Putamen (tissue), 1 donor: ENCODE measurements around the gene PSMA7.
"Not testable (repeated sequence)": the region's sequence is repeated elsewhere in the genome, so short reads cannot be mapped to it uniquely, and the experiment has no call there.

Experiments used
- DNase-seq: peaks from one replicate; pipeline ENCODE4 v3.0.0-alpha.2; 2016; ENCODE audit warnings: low spot score

The PSMA7 gene

DNA sequence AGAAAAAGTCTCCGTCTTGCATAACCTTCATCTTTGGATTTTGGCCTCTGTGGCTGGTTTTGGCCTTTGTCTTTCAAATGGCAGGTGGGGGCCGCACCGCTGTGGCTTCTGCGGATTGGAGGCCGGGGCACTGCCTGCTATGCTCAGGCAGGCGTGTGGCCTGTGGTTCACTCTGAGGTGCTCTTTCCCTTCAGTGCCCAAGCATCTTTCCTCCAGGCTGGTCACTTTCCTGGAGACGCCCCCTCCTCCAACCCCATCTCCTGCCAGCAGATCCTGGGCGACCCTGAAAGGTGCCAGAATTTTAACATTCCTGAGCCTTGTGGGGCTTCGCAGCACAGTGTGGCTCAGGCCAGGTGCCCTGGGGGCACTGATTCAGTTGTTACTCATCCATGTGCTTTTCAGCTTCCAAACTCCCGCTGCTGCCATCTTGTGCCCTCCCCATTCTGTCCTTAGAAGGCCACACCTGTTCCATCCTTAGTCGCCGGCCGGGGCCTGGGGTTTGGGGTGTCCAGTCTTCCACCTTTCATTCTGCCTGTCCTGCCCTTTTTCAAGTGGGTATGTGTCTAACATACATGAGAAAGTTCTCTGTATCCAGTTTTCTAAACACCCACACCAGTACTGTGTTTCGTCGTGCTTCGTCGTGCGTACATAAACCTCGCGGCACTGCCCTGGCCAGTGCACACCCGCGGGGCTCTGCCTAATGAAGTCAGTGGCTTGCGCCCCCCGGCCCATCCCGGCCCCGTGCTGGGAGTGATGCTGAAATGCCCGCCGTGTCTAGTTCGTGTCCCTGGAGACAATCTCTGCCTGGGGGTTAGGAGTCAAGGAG, 12.4 kb upstream of the PSMA7 start:
- DNase-seq = no peak

DNA sequence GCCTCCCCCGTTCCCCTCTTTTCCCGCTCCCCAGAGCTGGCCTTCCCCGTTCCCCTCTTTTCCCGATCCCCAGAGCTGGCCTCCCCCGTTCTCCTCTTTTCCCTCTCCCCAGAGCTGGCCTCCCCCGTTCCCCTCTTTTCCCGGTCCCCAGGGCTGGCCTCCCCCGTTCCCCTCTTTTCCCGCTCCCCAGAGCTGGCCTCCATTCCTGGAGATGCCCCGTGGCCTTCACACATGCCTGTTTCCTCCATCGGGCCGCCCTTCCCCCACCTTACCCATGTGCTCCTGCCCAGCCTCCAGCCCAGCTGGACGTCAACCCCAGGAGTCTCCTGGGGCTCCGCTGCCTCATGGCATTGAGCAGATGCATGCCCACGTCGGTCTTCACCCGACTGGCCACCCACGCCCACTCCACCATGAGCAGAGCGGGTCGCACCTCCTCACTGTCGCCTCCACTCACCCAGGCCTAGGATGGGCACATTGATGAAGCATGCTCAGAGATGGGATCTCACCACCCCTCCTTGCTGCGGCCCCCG, 8.7 kb upstream of the PSMA7 start:
- no peak for DNase-seq

DNA sequence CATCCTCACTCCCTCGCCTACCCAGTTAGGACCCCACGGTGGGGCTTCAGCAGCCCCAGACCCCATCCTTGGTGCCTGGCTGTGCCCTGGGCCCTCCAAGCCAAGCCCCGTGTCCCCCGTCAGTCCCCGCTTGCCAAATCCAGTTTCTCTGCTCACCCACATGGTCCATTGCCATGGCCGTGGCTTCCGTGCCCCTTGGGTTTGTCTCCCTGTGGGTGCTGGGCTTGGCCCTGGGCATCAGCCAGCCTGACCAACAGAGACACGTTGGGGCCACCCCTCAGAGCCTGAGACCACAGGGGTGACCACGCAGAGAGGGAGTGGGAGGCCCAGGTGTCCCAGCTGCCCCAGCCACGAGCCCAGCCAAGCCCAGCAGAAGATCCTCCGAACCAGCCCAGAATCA, 8.0 kb upstream of the PSMA7 start:
- no peak for DNase-seq

DNA sequence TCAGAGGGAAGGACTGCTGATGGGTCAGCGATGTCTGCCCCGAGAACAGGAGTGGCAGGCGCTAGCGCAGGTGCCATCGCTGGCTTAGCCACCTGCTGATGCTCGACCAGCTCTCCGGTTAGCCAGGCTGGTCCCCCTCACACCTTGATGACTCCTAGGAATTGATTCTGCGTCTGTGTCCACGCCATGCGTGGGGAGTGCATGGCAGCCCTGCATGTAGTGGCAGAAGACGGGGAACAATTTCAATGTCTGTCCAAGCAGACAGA, 7.0 kb upstream of the PSMA7 start:
- no peak for DNase-seq

DNA sequence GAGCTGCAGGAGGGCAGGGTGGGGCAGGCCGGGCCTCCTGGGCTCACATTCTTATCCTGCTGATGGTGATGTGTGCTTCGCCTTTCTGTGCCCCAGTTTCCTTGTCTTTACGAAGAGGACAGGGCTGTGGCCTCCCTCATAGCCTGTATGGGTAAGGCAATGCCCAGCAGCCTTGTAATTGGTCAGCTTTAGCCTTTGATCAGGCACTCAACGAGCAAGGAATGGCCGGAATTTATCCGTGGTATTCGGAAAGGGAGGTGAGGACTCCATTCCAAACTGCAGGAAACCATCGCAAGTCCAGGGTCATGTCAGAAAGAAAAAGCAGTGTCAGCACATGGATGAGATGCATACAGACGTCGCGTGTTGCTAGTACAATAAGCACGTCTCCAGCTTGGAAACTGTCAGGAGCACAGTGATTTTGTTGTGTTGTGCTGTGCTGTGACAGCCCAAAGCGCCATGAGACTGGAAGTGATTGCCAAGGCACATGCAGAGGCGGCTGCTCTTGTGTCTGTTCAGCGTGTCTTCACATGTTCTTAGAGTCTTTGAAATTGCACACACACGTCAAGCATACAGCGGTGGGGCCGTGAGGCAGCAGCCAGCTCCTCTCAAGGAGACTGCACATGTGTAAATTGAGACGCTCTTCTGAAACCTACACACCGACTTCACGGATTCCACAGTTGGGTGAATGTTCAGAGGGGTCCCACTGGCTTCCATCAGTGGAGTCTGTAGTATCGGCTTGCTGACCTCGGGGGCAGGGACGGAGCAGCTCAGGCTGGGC, 6.5 kb upstream of the PSMA7 start:
- DNase-seq = no peak

DNA sequence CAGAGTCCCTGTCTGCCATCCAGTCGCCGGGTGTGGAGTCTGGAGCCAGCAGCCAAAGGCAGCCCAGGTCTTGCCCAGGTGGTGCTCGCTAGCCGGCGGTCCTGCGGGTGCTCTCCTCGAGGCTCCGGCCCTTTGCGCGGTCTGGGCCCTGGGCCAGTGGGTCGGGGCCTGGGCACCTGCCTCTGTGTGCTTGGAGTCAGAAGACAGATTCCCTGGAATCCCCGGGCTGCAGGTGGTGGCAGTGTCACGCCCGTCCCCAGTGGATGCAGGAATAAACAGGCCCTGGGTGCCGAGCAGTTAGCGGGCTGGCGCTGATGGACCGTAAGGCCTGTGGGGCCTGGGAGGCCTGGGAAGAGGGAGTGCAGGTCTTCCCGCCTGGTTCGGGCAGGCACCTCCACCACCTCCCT, 5.7 kb upstream of the PSMA7 start:
- DNase-seq = no peak

DNA sequence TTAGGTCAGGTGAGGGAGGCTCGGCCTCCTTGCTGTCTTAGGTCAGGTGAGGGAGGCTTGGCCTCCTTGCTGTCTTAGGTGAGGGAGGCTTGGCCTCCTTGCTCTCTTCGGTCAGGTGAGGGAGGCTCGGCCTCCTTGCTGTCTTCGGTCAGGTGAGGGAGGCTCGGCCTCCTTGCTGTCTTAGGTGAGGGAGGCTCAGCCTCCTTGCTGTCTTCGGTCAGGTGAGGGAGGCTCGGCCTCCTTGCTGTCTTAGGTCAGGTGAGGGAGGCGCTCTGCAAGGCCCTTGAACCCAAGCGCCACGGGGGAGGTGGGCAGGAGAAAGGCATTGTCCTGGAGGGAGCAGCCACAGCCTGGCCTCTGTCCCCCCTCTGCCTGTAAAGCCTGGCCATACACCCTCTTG, 5.2 kb upstream of the PSMA7 start:
- not testable (repeated sequence) for DNase-seq

DNA sequence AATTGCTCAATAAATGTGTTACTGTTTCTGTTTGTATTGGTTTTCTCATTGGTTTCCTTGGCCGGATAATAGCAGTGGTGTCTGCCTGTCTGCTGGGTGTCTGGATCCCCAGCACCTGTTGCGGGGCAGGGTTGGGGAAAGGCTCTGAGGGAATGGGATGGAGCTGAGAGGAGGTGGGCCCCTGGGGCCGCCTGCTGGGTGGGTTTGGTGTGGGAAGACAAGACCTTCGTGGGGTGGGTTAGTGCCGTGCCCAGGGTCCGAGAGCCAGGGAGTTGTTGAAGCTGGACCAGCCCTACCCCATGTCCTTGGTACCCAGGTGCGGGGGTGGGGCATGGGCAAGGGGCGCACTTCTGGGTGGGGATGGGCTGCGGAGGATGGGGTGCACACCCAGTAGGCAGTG, 4.3 kb upstream of the PSMA7 start:
- DNase-seq = no peak

DNA sequence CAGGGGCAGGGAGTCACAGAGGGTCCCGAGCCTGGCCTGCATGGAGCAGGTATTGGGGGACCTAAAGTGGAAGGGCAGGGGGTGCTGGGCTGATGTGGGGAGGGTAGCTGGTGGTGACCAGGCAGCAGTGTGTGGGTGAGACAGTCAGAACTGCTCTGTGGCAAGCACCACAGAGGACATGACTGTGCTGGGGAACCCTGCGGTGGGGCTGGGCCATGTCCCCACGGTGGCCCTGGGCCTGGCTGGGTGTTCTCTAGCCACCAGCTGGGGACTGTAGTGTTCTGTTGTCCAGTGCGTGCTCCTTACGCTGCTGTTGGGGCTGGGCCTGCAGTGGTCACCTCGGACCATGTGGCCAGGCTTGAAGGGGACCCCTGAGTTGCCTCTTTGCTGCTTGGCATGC, 3.9 kb upstream of the PSMA7 start:
- DNase-seq = no peak

DNA sequence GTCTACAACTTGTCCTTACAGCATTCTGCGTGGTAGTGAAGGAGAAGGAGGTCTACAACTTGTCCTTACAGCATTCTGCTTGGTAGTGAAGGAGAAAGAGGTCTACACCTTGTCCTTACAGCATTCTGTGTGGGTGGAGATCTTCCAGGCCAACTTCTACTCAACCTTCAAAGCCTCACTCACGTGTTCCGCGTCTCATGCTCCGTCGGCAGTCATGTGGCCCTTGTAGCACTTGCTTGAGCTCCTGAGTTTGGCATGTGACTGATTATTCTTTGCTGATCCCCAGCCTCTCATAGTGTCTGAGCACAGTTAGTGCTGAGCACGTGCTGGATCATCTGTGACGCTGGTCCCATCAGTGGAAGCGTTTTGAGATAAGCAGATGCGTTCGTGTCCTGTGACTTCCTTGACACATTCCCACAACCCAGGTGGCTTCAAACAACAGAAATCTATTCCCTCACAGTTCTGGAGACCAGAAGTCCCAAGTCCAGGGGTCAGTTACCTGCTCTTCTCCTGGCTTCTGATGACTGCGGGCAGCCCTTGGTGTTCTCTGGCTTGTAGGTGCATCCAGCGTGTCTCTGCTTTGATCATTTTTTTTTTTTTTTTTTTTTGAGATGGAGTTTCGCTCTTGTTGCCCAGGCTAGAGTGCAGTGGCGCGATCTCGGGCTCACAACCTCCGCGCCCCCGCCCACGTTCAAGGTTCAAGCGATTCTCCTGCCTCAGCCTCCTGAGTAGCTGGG, 3.0 kb upstream of the PSMA7 start:
- DNase-seq = no peak

DNA sequence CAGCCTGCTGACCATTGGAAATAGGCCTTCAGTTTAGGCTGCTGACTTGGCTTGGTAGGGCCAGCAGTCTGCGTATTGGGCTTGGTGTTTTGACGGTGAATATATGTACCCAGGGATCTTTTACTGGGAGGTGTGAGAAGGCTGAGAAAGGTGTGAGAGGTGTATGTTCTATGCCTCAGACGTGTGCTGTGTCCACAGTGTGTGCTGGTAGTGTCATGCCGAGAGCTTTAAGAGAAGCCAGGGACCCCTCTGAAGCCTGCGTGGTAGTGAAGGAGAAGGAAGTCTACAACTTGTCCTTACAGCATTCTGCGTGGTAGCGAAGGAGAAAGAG, 2.5 kb upstream of the PSMA7 start:
- no peak for DNase-seq

DNA sequence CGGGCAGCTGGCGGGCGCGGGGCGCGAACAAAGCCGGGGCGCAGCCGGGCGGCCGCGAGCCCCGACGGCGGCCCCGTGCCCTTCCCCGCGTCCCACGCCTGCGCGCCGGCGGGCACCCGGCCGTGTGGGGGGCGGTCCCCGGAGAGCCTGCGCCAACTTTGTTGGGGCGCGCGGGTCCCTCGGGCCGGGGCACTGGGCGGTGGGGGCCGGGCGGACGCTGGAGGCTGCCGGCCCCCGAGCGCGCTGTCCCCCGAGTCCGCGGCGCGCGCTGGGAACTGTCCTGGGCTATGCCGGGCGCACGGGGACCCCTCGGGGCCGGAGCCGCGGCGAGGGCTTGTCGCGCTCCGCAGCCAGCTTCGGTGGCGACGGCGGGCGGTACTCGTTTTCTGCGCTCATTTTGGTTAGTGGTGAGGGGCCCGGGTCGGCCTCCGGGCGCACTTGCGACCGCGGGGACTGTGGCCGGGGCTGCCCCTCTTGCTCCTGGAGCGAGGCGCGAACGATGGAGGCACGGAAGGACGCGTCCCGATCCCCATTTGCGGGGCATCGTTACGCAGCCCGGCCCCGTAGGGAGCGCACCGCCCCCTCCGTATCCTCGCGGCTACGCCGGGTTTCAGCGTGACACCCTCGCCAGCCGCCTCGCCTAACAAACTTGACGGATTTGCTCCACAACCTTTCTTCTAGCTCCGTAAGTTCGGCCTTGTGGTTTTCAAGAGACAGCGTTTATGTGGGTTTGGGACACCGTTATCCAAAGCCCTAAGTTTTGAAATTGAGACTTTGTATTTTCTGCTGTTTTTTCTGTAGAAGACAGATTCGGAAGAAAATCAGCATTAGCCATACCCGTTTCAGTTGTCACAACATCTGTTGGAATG, 997 bp upstream of the PSMA7 start:
- peak; percentile 55 for DNase-seq

DNA sequence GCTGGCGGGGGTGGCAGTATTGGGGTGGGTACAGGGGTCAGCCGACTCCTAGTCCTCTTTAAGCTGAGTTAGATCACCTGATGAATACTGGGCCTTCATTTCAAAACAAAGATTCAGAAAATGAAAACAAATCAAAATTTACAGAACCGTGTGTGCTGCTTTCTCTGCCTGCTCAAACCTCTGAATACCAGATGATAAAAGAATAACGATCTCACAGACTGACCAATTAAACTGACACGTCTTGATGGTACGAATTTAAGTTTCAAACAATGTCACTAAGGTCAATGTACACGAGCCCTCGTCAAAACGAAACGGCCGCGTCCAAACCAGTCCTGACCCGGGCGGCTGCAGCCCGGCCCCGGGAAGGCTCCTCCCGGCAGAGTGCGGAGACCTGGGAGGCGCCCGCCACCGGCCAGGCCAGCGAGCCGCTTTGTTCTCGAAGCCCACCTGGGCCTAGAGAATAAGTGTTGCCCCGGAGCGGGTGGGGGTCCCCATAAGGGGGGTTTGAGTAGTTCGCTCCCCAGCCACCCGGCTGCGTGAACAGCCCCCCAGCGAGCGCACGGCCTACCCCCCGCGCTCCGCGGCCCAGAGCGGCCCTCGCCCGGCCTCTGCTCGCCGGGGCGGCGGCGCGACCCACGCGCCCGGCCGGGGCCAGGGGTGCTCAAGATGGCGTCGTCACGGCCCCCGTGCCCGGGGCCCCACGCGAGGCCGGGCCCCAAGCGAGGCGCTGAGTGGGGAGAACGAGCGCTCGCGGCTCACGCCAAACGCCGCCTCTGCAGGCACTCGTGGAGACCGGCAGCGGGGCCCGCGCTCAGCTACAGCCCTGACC, 728 bp downstream of the PSMA7 start:
- no peak for DNase-seq

DNA sequence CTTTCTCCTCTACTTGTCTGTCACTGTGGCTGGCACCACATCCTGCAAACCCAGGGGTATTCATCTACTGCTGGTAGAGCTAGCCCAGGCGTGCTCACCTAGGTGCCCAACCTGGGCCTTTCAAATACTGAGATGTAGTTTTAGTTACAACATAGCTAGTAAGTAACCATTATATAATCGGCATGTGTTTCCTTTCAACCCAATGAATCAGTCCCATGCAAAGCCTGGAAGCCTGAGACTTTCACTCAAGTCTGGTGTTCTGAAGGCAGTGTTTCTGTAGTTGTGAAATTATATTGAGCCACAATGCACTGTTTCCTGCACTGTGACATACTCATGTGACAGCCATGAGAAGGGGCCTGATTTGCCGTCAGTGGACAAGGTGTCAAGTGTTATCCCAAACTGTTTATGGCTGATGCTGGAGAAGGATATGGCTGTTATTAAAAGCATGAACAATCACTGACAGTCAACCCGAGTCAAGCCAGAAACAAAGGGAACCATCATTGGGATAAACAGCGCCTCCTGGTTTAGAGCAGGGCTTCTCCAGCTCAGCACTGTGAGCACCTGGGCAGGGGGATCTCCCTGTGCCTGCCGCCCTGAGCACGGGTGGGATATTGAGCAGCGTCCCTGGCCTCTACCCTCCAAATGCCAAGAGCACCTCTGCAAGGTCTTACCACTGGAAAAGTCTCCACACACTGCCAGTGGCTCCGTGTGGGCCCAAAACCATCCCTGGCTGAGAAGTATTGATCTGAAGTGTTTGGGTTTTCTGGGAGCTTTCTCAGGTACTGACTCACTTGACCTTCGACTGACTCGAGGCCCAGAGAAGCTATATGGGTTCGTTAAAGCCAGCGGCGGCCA, 1.6 kb downstream of the PSMA7 start:
- DNase-seq = no peak

DNA sequence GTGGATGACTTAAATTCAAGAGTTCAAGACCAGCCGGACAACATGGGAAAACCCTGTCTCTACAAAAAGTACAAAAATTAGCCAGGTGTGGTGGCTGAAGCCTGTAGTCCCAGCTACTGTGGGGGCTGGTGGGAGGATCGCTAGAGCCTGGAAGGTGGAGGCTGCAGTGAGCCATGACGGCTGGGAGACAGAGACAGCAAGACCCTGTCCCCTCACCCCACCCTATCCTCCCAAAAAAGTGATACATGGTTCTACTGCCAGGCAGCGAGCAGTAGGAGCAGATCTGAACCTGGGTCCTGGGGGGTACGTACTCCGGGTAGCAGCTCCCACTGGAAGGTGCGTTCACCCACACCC, 2.2 kb downstream of the PSMA7 start:
- no peak for DNase-seq

DNA sequence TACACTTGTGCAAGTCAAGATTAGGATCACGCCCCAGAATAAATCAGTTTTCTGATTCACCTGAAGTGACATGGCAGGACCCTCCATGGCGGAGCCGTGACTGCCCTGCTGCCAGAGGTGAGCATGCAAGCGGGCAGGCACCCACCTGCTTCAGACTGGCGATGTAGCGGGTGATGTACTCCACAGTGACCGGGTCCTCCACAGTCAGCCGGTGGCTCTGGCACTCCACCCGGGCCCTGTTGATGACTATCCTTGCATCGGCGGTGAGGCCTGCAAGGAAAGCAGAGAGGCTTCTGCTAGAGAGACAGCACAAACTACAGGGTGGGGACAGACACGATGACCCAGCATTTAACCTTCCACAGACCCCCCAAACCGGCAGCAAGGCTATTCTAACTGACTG, 3.6 kb downstream of the PSMA7 start:
- no peak for DNase-seq

DNA sequence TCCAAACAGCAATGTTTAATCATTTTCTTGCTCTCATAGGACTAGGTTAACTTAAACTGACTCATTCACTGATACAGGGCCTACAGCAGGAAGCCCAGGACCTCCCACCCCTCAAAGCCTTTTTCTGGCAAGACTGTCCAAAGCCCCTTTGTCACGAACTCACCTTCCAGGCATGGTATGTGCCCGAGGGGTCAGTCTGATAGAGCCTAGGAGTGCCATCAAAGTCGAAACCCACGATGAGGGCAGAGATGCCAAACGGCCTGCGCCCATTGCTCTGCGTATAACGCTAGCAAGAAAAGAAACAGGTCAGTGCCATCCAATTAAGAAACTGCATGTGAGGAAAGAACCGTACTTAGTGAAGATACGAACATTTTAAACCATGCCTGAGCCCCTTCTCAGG, 4.3 kb downstream of the PSMA7 start:
- DNase-seq = no peak

DNA sequence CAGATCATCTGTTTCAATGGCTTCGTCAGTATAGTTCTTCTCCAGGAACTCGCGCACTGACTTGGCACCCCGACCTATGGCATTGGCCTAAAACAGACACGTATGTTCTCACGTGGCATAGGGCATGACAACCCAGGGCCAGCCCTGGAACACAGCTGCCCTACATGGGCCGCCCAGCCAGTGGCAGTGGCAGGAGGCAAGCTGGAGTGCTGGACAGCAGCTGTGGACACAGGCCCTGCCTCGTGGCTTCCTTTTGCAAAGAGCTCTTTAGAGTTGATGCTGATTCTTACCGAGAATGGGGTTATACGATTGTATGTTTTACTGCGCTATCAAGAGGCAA, 5.0 kb downstream of the PSMA7 start:
- no peak for DNase-seq

DNA sequence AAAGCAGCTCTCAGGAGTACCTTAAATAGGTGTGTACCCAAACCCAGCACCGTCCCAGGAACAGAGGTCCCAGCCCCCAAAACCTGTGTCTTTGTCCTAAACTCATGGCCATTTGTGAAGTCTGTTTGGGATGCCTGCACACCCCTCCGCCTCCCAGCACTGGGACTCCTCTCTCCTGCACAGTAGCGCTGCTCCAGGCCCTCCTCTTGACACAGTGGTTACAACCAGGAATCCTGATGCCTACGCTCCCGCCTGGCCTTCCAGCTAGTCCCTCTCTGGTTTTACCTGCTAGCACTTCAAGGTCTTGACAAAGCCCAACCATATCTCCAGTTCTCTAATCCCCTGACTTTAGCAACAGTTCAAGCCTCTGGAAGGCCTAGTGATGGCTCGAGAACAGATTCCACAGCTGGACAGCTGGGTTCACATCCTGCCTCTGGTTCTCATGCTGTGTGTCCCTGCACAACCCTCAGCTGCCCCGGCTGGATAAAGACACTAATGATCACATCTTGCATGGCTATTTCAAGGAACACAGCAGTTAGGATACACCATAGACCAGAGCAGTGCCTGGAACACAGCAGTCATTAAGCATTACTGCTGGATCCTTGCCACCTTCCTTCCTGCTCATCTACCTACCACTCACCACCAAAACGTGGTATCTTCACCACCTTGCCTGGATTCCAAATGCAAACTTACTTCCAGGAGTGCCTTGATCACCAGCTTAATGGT, 5.6 kb downstream of the PSMA7 start:
- DNase-seq = no peak

DNA sequence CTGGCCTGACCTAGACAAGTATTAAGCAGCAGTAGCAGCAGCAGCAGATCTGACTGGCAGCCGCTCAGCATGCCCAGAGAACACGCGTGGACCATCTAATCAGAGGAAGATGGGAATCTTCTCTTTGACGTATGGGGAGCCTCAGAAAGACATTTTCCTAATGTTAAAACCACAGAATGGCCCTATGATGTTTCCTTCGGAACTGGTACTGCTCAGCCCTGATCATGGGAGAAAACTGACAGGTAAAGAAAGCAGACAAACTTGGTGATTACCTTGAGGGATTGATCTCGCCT, 6.2 kb downstream of the PSMA7 start:
- no peak for DNase-seq
